Smooth muscle cell (in vitro differentiated cells): Measurements from ENCODE around the gene ARID5B. TPM values are rescaled to one million over a fixed set of nuclear protein-coding genes. Genes with fewer than 3 reads are reported as not detected.

Experiments
- DNase-seq: peaks from one replicate; lab custom pipeline; 2025; ENCODE audit not compliant: unreplicated experiment; lab: John Stamatoyannopoulos, UW
- H2AFZ ChIP-seq: fragments of 200-600 bp; sonication (generic); 2 replicates; pipeline ENCODE4 v1.6.0; 2016; ENCODE audit warnings: antibody characterized with exemption, low read depth, mild to moderate bottlenecking
- H3F3A ChIP-seq: fragments of 200-600 bp; sonication (generic); 2 replicates; pipeline ENCODE4 v1.6.0; 2017; ENCODE audit warnings: antibody characterized with exemption, low read depth
- H3K27ac ChIP-seq: fragments of 200-600 bp; sonication (generic); 2 replicates; pipeline ENCODE4 v1.5.1; 2016; ENCODE audit warnings: low read depth, mild to moderate bottlenecking
- H3K27me3 ChIP-seq: fragments of 200-600 bp; sonication (generic); 2 replicates; pipeline ENCODE4 v1.6.1; 2016; ENCODE audit warnings: low read depth, mild to moderate bottlenecking
- H3K36me3 ChIP-seq: fragments of 200-600 bp; sonication (generic); 2 replicates; pipeline ENCODE4 v1.5.1; 2016; ENCODE audit warnings: low read depth
- H3K4me1 ChIP-seq: fragments of 200-600 bp; sonication (generic); 2 replicates; pipeline ENCODE4 v1.5.1; 2016; ENCODE audit warnings: low read depth
- H3K4me2 ChIP-seq: fragments of 200-600 bp; sonication (generic); 2 replicates; pipeline ENCODE4 v1.6.0; 2016; ENCODE audit warnings: mild to moderate bottlenecking
- H3K4me3 ChIP-seq: fragments of 200-600 bp; sonication (generic); 2 replicates; pipeline ENCODE4 v1.5.1; 2016; ENCODE audit warnings: mild to moderate bottlenecking
- H3K79me2 ChIP-seq: fragments of 200-600 bp; sonication (generic); 2 replicates; pipeline ENCODE4 v1.6.0; 2016; ENCODE audit warnings: low read depth, mild to moderate bottlenecking
- H3K9ac ChIP-seq: fragments of 200-600 bp; sonication (generic); 2 replicates; pipeline ENCODE4 v1.6.0; 2016; ENCODE audit warnings: low read depth
- H3K9me3 ChIP-seq: fragments of 200-600 bp; sonication (generic); replicated peaks from 2 replicates; pipeline ENCODE4 v1.5.1; 2016; ENCODE audit warnings: low read depth
- H4K20me1 ChIP-seq: fragments of 200-600 bp; sonication (generic); 2 replicates; pipeline ENCODE4 v1.6.0; 2016; ENCODE audit warnings: low read depth
- CTCF ChIP-seq: fragments of 200-600 bp; sonication (generic); IDR thresholded peaks from 2 replicates; pipeline ENCODE4 v1.5.1; 2017; ENCODE audit warnings: borderline replicate concordance, mild to moderate bottlenecking, antibody characterized with exemption; ENCODE audit not compliant: insufficient read depth, poor library complexity, severe bottlenecking
- WGBS: methylation state at CpG from one replicate; pipeline ENCODE4 v1.1.7; 2016; ENCODE audit warnings: low lambda C conversion rate; 5-methylcytosine and 5-hydroxymethylcytosine counted together
- polyA plus RNA-seq: library from polyadenylated mRNA; unstranded; fragments of >200 nt; fragmentation: Nextera tagmentation; extraction: Ambion mirVana; gene quantifications from 2 replicates; pipeline ENCODE4 v1.2.1, GENCODE V29; 2016
- total RNA-seq: library from RNA; depleted of rRNA; stranded (reverse); fragments of >200 nt; gene quantifications from 2 replicates; pipeline ENCODE4 v1.2.3, GENCODE V29; 2014

Gene ARID5B
- total and polyA plus RNA-seq, 2 experiments from 2014 or later: 49.0 to 67.6 TPM

GRCh38 chr10:62095181-62096122 is 194.0 kb downstream of the ARID5B start:
- H3K79me2 ChIP-seq: no peaks in the 10 kb centered on the region
- H3K4me2 ChIP-seq: no peak overlapping the region
- TF ChIP-seq CTCF: no peak
- no peaks in the 10 kb centered on the region for H3K27me3 ChIP-seq
- no peak overlapping the region for H3K9ac ChIP-seq
- H3K4me1 ChIP-seq: peaks cover 7% of the 10 kb centered on the region
- 81% methylated on average over 12 of the region's 12 CpGs for WGBS
- no peak overlapping the region for H2AFZ ChIP-seq
- H3F3A ChIP-seq: no peaks in the 10 kb centered on the region
- H3K9me3 ChIP-seq: no peaks in the 10 kb centered on the region
- H4K20me1 ChIP-seq: peaks cover 27% of the 10 kb centered on the region
- no peak overlapping the region for H3K4me3 ChIP-seq
- peak overlapping the region; percentile 8 for H3K27ac ChIP-seq
- no peak for DNase-seq
- H3K36me3 ChIP-seq: peaks cover 8% of the 10 kb centered on the region

- Histone ChIP-seq H3K9ac (no peak overlapping the region), H3K36me3 (no peaks in the 10 kb centered on the region), H3K4me2 (no peak overlapping the region), H2AFZ (no peak overlapping the region), H3K79me2 (no peaks in the 10 kb centered on the region), H3K27me3 (no peaks in the 10 kb centered on the region), H3K27ac (peak overlapping the region; percentile 5), H3K9me3 (no peaks in the 10 kb centered on the region), H3K4me3 (no peak overlapping the region), H4K20me1 (peaks cover 27% of the 10 kb centered on the region), H3F3A (peaks cover under 1% of the 10 kb centered on the region), H3K4me1 (peaks cover 7% of the 10 kb centered on the region)
- WGBS: 95% methylated on average over 4 of the region's 4 CpGs
- no peak for DNase-seq
- no peak for TF ChIP-seq CTCF
Measured at GRCh38 chr10:62096256-62096933, 194.9 kb downstream of the ARID5B start.

- no peak overlapping the region for H3K4me3 ChIP-seq
- 89% methylated on average over 14 of the region's 14 CpGs for WGBS
- peaks cover 7% of the 10 kb centered on the region for H3K4me1 ChIP-seq
- H3K9ac ChIP-seq: no peak overlapping the region
- H3K4me2 ChIP-seq: no peak overlapping the region
- TF ChIP-seq CTCF: no peak
- H3F3A ChIP-seq: peaks cover 7% of the 10 kb centered on the region
- H3K9me3 ChIP-seq: no peaks in the 10 kb centered on the region
- H3K27me3 ChIP-seq: no peaks in the 10 kb centered on the region
- H2AFZ ChIP-seq: no peak overlapping the region
- H4K20me1 ChIP-seq: peaks cover 19% of the 10 kb centered on the region
- DNase-seq: no peak
- no peaks in the 10 kb centered on the region for H3K79me2 ChIP-seq
- no peak overlapping the region for H3K27ac ChIP-seq
- no peaks in the 10 kb centered on the region for H3K36me3 ChIP-seq
Measured at GRCh38 chr10:62098278-62099121, 197.0 kb downstream of the ARID5B start.
